ENCODE measurements around the gene FAM174B. TPM values are rescaled to one million over a fixed set of nuclear protein-coding genes. Genes with fewer than 3 reads are reported as not detected.

The FAM174B gene
- total RNA-seq: 10 to 100 TPM in 1 of 2 donors, 1 to 10 TPM in 1; 6.1 to 10.0 TPM

DNA sequence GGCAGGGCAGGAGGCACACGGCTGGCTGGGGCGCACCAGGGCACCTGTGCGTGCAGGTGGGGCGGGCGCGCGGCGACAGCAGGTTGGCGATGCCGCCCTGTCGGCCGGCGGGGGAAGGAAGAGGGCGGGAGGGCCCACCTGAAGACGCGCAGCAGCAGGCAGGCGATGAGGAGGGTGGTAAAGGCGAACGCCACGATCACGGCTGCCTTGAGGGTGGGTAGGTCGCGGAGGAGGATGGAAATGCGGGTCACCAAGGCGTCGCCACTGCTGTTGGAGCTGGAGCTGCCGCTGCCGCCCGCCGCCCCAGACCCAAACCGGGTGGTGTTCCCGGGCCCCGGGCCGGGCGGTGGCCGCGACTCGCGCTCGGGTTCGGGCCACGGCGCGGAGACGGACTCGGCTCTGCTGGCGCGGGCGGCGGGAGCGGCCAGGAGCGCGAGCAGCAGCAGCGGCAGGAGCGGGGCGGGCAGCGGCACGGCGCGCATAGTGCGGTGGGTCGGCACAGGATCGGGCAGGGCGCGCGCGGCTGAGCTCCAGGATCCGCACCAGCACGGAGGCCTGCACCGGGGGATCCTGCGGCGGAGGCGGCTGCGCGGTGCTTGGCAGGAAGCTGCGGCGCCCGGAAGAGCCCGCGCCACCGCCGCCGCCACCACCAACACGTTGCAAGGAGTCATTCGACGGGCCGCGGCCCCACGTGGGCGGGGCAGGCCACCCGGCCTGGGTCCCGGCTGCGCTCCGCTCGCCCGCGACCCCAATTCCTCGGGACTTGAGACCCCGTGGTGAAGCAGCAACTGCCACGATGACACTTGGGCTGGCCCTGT is at the start of gene FAM174B:
Gene FAM174B, minus strand, starts transcription at position 598 of the 818 bp plus-strand sequence.
- H3K4me1 ChIP-seq (ENCODE audit: control insufficient read depth in 1 of 2, low read depth in 2 of 2): peaks cover 5 to 18% of the 10 kb centered on the region in 2 donors
- H3K4me3 ChIP-seq: peak within 1 kb of the TSS; percentile 80
- TF ChIP-seq CTCF (IDR thresholded peaks at IDR 0.05): no peak
- DNase-seq (ENCODE audit: low spot score): no peak
- no peaks in the 10 kb centered on the region for H3K9me3 ChIP-seq
- H3K36me3 ChIP-seq: no peaks in the 10 kb centered on the region
- H3K27me3 ChIP-seq (replicated peaks; ENCODE audit: insufficient read depth): no peaks in the 10 kb centered on the region
- no peak within 1 kb of the TSS for H3K27ac ChIP-seq
- peak; percentile 16 for ATAC-seq (ENCODE audit: insufficient number of reproducible peaks, low FRiP score, low read depth)

GRCh38 chr15:92696096-92696495 is 40.5 kb upstream of the FAM174B start:
- Histone ChIP-seq H3K27ac (no peak overlapping the region), H3K27me3 (replicated peaks; ENCODE audit: insufficient read depth) (no peaks in the 10 kb centered on the region), H3K4me3 (no peak overlapping the region), H3K4me1 (ENCODE audit: control insufficient read depth in 1 of 2, low read depth in 2 of 2) (no peaks in the 10 kb centered on the region), H3K36me3 (no peaks in the 10 kb centered on the region), H3K9me3 (no peaks in the 10 kb centered on the region)
- DNase-seq (ENCODE audit: low spot score) (no peak), ATAC-seq (ENCODE audit: insufficient number of reproducible peaks, low FRiP score, low read depth) (no peak)
- no peak for TF ChIP-seq CTCF (IDR thresholded peaks at IDR 0.05)

DNA sequence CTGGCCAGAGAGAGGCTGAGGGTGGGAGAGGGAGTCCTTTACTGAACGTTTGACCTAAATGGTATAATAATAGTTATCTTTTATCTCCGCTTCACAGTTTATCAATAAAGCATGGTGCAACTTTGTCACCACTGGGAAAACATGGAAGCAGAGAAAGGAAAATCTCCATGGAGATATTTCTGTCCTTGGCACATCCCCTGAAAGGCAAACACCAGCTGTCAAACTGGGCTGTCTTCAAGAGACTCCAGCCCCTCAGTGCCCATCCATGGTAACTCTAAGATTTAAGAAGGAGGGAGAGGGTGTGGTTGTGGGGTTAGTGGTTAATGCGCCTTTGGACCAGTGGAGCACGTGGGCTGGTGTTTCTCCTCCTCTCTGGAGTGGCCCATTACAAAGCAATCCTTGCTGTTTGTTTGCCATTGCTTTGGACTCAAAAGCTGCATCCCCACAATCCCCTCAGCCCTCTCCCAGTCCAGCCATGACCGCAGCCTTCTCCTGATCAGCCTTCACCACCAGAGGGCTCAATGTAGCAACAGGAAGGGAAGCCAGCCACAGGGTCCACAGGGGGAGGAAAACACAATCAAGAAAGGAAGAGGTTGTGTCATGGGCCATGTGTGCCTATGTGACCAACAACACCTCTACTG is 38.2 kb upstream of the FAM174B start:
- Histone ChIP-seq H3K4me3 (no peak overlapping the region), H3K27me3 (replicated peaks; ENCODE audit: insufficient read depth) (no peaks in the 10 kb centered on the region), H3K9me3 (no peaks in the 10 kb centered on the region), H3K27ac (no peak overlapping the region), H3K4me1 (ENCODE audit: control insufficient read depth in 1 of 2, low read depth in 2 of 2) (no peaks in the 10 kb centered on the region), H3K36me3 (no peaks in the 10 kb centered on the region)
- TF ChIP-seq CTCF (IDR thresholded peaks at IDR 0.05): no peak
- DNase-seq (ENCODE audit: low spot score) (no peak), ATAC-seq (ENCODE audit: insufficient number of reproducible peaks, low FRiP score, low read depth) (no peak)

DNA sequence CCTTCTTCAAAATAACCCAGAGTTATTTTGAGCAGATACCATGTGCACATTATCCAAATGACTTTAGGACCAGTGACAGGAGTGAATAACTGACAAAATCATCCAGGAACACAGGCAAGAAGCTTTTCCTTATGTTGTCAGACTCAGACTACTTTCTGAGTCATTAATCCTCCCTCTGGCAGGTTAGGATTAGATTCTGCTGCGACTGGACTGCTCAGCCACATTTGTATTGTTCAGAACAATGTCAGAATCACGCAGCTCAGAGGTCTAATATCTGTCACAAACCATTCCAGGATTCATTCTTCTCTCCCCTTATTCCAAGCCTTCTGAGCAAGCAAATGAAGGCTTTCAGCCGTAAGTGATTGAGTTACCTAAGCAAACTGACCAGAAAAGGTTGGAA is 34.8 kb upstream of the FAM174B start:
- ATAC-seq (ENCODE audit: insufficient number of reproducible peaks, low FRiP score, low read depth) (no peak), DNase-seq (ENCODE audit: low spot score) (no peak)
- no peaks in the 10 kb centered on the region for H3K4me1 ChIP-seq (ENCODE audit: control insufficient read depth in 1 of 2, low read depth in 2 of 2)
- H3K9me3 ChIP-seq: no peaks in the 10 kb centered on the region
- no peak overlapping the region for H3K27ac ChIP-seq
- no peaks in the 10 kb centered on the region for H3K27me3 ChIP-seq (replicated peaks; ENCODE audit: insufficient read depth)
- H3K4me3 ChIP-seq: no peak overlapping the region
- no peaks in the 10 kb centered on the region for H3K36me3 ChIP-seq
- no peak for TF ChIP-seq CTCF (IDR thresholded peaks at IDR 0.05)

DNA sequence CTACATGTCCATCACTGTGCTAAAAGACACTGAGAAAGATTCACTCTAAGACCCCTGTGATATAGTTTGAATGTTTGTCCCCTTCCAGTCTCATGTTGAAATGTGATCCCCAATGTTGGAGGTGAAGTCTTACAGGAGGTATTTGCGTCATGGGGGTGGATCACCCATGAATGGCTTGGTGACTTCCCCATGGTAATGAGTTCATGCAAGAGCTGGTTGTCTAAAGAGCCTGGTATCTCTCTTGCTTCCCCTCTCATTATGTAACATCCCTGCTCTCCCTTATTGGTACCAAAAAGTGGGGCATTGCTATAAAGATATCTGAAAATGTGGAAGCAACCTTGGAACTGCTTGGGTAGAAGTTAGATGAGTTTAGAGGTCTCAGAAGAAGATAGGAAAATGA is 32.2 kb upstream of the FAM174B start:
- Histone ChIP-seq H3K9me3 (no peaks in the 10 kb centered on the region), H3K4me1 (ENCODE audit: control insufficient read depth in 1 of 2, low read depth in 2 of 2) (no peaks in the 10 kb centered on the region), H3K36me3 (no peaks in the 10 kb centered on the region), H3K4me3 (no peak overlapping the region), H3K27ac (no peak overlapping the region), H3K27me3 (replicated peaks; ENCODE audit: insufficient read depth) (no peaks in the 10 kb centered on the region)
- no peak for ATAC-seq (ENCODE audit: insufficient number of reproducible peaks, low FRiP score, low read depth)
- DNase-seq (ENCODE audit: low spot score): no peak
- TF ChIP-seq CTCF (IDR thresholded peaks at IDR 0.05): no peak

Measured in thoracic aorta (tissue), 2 donors.